ENCODE measurements around the gene DLX2. TPM values are rescaled to one million over a fixed set of nuclear protein-coding genes. Genes with fewer than 3 reads are reported as not detected.

DLX2 gene
- total and polyA plus RNA-seq, 2 donors from 2014 or later = not detected

DNA sequence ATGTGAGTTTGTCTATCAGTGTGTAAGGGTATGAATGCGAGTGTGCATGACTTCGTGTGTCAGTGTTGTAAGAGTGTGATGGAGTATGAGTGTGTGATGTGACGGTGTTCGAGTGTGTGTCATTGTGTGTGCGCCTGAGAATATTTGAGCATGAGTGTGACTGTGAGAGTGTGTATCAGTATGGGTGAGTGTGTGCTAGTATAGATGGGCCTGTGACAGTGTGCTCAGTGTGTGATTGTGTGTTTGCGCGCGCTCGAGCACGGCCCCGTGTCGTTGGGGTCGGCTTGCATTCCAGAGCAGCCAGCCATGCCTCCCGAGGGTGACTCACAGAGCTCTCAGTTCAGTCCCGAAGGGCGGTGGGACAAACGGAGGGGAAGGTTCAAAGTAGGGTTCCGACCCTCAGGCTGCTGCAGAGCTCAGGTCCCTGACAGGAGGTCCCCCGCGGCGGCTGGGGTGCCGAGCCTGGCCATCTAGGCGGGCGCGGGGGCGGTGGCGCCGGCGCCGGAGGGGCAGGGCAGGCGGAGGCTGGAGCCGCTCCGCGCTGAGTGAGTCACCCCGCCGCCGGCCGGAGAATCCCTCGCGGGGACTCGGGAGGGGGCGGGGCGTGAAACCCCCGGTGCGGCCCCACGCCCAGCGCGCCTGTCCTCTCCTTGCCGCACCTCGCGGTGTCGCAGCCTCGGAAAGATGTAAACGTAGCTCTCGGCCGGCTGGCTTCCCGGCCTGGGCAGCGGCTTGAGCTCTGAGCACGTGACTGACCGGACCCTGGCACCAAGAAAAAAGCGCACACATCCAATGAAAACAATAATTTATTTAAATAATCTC is 3.8 kb downstream of the DLX2 start:
- H3K27me3 ChIP-seq (ENCODE audit: control insufficient read depth, insufficient read depth, low read length) = peaks cover 62% of the 10 kb centered on the region
- no peaks in the 10 kb centered on the region for H3K9me3 ChIP-seq (ENCODE audit: control insufficient read depth in 2 of 3, insufficient read depth in 1 of 3, low read length in 3 of 3)
- H3K9ac ChIP-seq (ENCODE audit: low read length in 3 of 3) = no peak overlapping the region
- peak; percentile 73 to 87 (median 85) for DNase-seq
- H3K27ac ChIP-seq (ENCODE audit: low read depth in 2 of 2, low read length in 2 of 2) = no peak overlapping the region
- FAIRE-seq = no peak
- no peaks in the 10 kb centered on the region for H3K36me3 ChIP-seq (ENCODE audit: control insufficient read depth in 2 of 3, insufficient read depth in 3 of 3, low read length in 3 of 3)
- TF ChIP-seq, protein P1, sequence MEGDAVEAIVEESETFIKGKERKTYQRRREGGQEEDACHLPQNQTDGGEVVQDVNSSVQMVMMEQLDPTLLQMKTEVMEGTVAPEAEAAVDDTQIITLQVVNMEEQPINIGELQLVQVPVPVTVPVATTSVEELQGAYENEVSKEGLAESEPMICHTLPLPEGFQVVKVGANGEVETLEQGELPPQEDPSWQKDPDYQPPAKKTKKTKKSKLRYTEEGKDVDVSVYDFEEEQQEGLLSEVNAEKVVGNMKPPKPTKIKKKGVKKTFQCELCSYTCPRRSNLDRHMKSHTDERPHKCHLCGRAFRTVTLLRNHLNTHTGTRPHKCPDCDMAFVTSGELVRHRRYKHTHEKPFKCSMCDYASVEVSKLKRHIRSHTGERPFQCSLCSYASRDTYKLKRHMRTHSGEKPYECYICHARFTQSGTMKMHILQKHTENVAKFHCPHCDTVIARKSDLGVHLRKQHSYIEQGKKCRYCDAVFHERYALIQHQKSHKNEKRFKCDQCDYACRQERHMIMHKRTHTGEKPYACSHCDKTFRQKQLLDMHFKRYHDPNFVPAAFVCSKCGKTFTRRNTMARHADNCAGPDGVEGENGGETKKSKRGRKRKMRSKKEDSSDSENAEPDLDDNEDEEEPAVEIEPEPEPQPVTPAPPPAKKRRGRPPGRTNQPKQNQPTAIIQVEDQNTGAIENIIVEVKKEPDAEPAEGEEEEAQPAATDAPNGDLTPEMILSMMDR (IDR thresholded peaks at IDR 0.05; ENCODE audit: borderline replicate concordance, extremely low read depth, insufficient read depth) = no peak
- intact Hi-C loops (cut with DNase I) = no loop called here
- H3K4me3 ChIP-seq (ENCODE audit: low read length in 3 of 3) = peak overlapping the region in 1 of 3 donors; percentile 22
- H3K4me1 ChIP-seq (ENCODE audit: control insufficient read depth in 2 of 3, insufficient read depth in 2 of 3, low read depth in 1 of 3, low read length in 3 of 3) = peaks cover 3 to 23% (median 4%) of the 10 kb centered on the region in 3 donors

DNA sequence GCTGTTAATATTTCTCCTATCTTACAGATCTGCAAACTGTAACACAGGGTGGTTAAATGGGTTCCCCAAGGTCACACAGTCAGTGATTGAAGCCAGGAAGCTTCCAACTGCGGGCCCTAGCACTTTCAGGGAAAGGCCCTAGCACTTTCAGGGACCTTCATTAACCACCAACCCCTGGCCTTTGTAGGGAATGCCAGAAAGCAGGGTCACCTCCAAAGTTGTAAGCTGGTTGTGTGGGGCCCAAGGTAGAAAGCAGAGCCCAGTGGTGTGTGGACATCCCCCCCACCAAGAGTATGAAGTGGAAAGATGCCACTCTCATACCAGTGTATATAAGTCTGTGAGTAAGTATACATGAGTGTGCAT is 4.4 kb downstream of the DLX2 start:
- DNase-seq (no peak), FAIRE-seq (no peak)
- Histone ChIP-seq H3K27ac (ENCODE audit: low read depth in 2 of 2, low read length in 2 of 2) (no peak overlapping the region), H3K9ac (ENCODE audit: low read length in 3 of 3) (no peak overlapping the region), H3K36me3 (ENCODE audit: control insufficient read depth in 2 of 3, insufficient read depth in 3 of 3, low read length in 3 of 3) (no peaks in the 10 kb centered on the region), H3K4me1 (ENCODE audit: control insufficient read depth in 2 of 3, insufficient read depth in 2 of 3, low read depth in 1 of 3, low read length in 3 of 3) (peaks cover 2 to 23% (median 4%) of the 10 kb centered on the region in 3 donors), H3K27me3 (ENCODE audit: control insufficient read depth, insufficient read depth, low read length) (peaks cover 63% of the 10 kb centered on the region), H3K4me3 (ENCODE audit: low read length in 3 of 3) (no peak overlapping the region), H3K9me3 (ENCODE audit: control insufficient read depth in 2 of 3, insufficient read depth in 1 of 3, low read length in 3 of 3) (no peaks in the 10 kb centered on the region)
- TF ChIP-seq, protein P1 (IDR thresholded peaks at IDR 0.05; ENCODE audit: borderline replicate concordance, extremely low read depth, insufficient read depth) = no peak
- intact Hi-C loops (cut with DNase I) = no loop called here

DNA sequence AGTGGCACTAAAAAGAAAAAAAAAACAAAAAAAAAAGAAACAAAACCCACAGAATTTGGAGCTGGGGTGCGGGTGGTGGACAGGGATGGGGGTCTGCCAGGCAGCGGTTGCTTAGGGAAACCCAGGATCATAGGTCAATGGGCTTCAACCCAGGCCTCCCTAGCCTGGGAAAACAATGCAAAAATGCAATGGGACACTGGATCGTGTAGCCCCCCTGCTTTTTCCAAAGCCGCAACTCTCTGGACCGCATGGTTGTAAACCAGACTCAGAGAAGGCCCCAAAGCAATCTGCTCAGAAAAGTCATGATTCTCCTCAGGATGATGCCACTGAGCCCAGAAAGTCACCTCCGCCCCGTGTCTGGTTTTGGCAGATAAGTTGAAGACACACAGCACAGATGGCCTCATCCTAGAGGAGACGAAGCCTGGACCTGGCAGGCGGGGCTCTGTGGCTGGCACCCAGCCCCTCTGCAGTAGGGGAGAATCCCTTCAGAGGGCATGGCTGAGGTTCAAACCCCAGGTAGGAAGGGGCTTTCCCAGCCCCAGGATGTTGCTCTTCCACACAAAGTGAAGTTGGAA is 5.1 kb downstream of the DLX2 start:
- Histone ChIP-seq H3K36me3 (ENCODE audit: control insufficient read depth in 2 of 3, insufficient read depth in 3 of 3, low read length in 3 of 3) (no peaks in the 10 kb centered on the region), H3K4me3 (ENCODE audit: low read length in 3 of 3) (no peak overlapping the region), H3K9me3 (ENCODE audit: control insufficient read depth in 2 of 3, insufficient read depth in 1 of 3, low read length in 3 of 3) (no peaks in the 10 kb centered on the region), H3K27ac (ENCODE audit: low read depth in 2 of 2, low read length in 2 of 2) (no peak overlapping the region), H3K9ac (ENCODE audit: low read length in 3 of 3) (no peak overlapping the region), H3K4me1 (ENCODE audit: control insufficient read depth in 2 of 3, insufficient read depth in 2 of 3, low read depth in 1 of 3, low read length in 3 of 3) (peaks cover 0 to 19% (median 0%) of the 10 kb centered on the region in 3 donors), H3K27me3 (ENCODE audit: control insufficient read depth, insufficient read depth, low read length) (peaks cover 62% of the 10 kb centered on the region)
- TF ChIP-seq, protein P1 (IDR thresholded peaks at IDR 0.05; ENCODE audit: borderline replicate concordance, extremely low read depth, insufficient read depth) = no peak
- no peak for FAIRE-seq
- intact Hi-C loops (cut with DNase I) = no loop called here
- no peak for DNase-seq
